GM10847 (cell line): ENCODE results near the gene BAIAP2.

Source experiments
- POLR2A ChIP-seq: IDR thresholded peaks from 2 replicates; pipeline ENCODE4 v1.6.1; 2011; ENCODE audit not compliant: insufficient read length; ENCODE audit errors: extremely low read depth

BAIAP2 gene

GRCh38 chr17:81158688-81159590 lies 124.0 kb downstream of the BAIAP2 start:
- no peak for TF ChIP-seq POLR2A

GRCh38 chr17:81159611-81160265 lies 124.8 kb downstream of the BAIAP2 start:
- TF ChIP-seq POLR2A = no peak

- TF ChIP-seq POLR2A = no peak
Measured at GRCh38 chr17:81160306-81160705, 125.4 kb downstream of the BAIAP2 start.

- no peak for TF ChIP-seq POLR2A
Measured at GRCh38 chr17:81160747-81161453, 125.9 kb downstream of the BAIAP2 start.

- TF ChIP-seq POLR2A = no peak
Measured at GRCh38 chr17:81161536-81161935, 126.6 kb downstream of the BAIAP2 start.

GRCh38 chr17:81161972-81162371 lies 127.0 kb downstream of the BAIAP2 start:
- no peak for TF ChIP-seq POLR2A

- TF ChIP-seq POLR2A = no peak
Measured at GRCh38 chr17:81162491-81162890, 127.5 kb downstream of the BAIAP2 start.

GRCh38 chr17:81163051-81163695 lies 128.2 kb downstream of the BAIAP2 start:
- no peak for TF ChIP-seq POLR2A

GRCh38 chr17:81163703-81164370 lies 128.9 kb downstream of the BAIAP2 start:
- TF ChIP-seq POLR2A = no peak

- TF ChIP-seq POLR2A = no peak
Measured at GRCh38 chr17:81164371-81165245, 129.7 kb downstream of the BAIAP2 start.

GRCh38 chr17:81165246-81166032 lies 130.5 kb downstream of the BAIAP2 start, which contains the start of gene PVALEF:
Gene PVALEF (plus strand): TSS chr17:81165507. CDS start chr17:81181227, 15,720 bp downstream.
- no peak for TF ChIP-seq POLR2A

- no peak for TF ChIP-seq POLR2A
Measured at GRCh38 chr17:81166033-81166492, 131.1 kb downstream of the BAIAP2 start, which contains the start of gene AATK. Gene AATK (minus strand): TSS chr17:81166221. CDS start chr17:81165992, 229 bp downstream.
